Measurements from ENCODE around the gene CCDC179.

Gene CCDC179

DNA sequence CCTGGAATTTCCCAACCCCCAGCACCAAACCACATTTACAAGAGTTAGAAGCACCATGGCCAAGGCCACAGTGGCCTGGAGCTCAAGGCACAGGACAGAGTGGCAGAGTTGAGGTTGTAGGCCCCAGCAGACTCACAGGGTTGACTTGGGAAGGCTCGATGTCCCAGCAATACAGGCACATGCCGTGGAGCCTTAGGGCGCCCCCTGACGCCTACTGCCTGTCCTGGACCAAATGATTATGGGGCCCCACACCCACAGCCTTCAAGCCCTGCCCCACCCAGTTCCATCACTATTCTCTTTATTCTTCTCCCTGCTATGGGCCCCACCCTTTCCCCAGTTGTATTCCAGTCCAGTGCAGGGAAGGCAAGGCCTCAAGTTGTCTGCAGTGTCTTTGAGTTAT, at the start of gene CCDC179:
TSS of gene CCDC179 (minus strand) at position 234 of the 400 bp plus-strand sequence. CDS start at position 181, 53 bp downstream.
- no peak for ATAC-seq

DNA sequence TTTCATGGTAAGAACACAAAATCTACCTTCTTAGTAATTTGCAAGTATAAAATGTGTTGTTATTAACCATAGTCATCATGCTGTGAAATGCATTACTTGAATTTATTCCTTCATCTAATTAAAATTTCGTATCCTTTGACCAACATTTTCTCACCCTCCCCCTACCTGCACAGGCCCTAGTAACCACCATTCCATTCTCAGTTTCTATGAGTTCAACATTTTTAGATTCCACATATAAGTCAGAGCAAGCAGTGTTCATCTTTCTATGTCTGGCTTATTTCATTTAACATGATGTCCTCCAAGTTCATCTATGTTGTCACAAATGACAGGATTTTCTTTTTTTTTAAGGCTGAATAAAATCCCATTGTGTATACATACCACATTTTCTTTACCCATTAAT, 43.5 kb upstream of the CCDC179 start:
- no peak for ATAC-seq

DNA sequence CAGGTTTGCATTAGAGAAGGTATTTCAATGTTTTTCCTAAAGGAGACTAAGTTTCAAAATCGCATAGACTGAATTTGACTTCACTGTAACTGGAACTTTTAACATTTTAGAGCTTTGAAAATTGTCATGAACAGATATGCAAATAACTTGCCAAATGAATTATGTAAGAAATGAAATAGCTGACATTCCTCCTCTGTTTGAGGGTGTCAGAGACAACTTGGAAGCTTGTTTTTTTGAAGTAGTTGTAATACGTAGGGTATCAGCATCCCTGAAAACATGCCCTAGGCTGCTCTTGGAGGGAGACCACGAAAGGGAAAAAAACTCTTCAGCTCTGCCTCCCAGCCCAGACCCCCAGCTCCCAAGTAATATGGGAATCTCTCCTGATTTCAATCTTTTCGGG, 41.3 kb upstream of the CCDC179 start:
- no peak for ATAC-seq

DNA sequence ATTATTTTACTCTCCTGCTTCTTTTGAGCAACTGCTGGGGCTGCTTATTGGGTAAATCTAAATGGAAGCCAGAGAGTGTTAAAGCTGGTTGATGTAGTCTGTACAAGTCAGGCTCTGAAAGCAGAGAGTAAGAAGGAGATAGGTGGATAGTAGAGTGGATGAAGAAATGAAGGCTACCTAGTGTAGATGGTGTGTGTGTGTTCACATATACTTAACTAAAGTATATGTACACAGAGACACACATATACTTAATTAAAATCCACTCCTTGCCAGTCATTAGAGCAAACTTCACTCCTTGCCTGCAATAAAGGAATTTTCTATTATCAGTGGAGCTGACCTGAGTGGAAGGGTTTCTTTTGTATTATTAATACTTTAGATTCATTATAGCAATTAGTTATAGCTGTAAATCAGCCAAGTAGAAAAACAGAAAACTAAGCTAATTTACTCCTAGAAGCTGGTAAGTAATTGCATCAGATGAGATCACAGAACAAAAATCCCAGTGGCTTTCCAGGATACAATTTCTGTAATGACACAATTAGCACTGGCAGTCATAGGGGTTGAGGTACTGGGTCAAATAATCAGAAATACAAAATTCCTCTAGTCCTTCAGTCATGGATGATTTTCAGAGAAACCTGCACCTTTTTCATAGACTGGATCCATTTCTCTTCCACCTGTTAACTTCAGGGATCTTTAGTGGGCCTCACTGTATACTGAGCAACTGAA, 40.7 kb upstream of the CCDC179 start:
- ATAC-seq: no peak

DNA sequence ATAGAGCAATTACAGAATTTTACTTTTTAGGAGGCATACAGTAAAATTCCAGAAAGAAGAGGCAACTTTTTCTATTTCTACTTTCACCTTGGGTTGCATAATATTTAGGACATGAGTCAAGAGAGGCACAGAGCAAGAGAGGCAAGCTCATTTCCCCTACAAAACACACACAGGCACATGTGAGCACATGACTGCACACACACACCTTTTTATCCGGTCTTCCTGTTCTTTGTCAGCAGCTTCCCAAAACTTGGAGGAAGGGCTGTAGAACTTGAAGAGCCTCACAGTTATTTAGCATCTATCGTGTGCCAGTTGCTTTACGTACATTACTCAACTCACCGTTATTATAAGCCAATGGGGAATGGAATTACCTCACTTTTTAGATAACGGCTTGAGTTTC, 37.8 kb upstream of the CCDC179 start:
- ATAC-seq: no peak

DNA sequence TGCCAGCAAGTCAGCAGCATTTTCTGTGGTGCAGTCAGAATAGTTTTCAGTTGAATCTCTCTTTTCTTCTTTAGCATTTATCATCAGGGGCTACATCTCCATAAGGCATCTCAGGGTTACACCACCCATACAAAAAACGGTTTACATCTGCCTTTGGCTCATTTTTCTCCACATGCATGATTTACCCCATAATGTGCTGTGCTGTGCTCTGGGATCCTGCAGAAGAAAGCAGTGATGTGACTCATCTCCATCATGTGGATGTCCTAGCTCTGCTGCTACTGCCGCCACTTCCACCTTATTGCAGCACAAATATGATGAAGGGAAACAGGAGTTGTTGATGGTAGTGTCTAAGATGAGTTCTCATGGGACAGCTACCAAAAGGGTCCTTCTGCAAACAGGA, 30.0 kb upstream of the CCDC179 start:
- no peak for ATAC-seq

DNA sequence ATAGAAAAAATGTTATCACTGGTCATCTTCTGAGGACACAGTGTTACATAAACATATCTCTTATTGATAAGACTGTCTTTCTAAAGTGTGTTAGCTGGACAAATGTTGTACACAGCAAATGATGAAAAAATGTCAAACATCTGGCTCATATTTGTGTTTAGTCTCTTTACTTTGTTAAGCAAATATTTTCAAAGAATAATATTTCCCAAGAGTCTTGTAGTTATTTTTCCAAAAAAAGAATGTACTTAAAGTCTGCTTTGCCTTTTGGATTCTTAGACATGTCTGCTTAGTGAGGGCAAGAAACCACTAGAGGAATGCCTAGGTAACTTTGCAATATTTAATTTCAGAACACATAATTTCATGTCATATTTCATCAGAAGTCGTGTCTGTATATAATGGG, 23.9 kb upstream of the CCDC179 start:
- ATAC-seq: no peak

DNA sequence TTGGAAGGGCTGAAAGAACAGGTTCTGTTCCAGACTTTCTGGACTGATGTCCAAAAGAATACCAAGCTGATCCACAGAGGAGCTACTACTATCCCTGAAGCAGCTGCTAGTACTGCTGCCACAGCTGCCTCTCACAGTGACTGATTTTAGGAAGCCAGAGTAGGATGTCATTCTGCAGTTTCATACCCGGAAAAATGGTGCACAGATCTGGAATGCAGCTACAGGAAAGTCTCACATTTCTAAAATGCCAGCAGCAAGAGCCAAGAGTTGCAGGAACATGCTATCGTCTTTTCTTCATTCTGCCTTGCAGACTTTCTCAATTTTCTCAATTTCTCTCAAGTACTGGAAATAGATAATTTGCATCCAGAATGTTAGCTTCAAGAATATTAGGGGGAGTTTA, 19.4 kb upstream of the CCDC179 start:
- no peak for ATAC-seq

DNA sequence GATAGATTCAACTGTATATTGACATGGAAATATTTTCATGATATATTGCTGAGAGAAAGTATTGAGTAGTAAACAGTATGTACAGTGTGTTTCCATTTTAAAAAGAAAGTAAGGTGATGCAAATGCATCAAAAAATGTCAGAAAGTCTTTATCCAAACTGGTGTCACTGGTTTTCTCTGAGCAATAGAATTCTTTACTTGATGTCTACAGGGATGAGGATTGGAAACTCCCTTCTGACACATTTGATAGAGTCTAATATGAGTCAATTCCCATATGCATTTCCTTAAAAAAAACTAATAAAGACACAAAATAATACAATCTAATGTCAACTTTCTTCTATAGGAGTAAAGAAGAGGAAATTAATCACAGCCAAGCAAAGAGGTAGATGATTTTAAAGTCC, 18.3 kb upstream of the CCDC179 start:
- ATAC-seq: no peak

DNA sequence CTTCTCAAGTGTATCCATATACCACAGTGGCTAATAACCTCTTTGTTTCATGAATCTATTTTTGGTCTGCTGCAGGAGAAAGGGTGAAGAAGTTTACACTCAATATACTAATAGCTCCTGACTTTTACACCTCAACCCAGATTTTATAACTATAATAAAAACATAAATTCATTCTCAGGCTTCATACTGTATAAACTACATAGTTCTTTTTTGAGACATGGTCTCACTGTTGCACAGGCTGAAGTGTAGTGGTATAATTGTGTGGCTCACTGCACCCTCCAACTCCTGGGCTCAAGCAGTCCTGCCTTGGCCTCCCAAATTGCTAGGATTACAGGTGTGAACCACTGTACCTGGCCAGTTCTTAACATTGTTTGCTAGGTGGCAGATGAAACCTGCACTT, 17.8 kb upstream of the CCDC179 start:
- ATAC-seq: no peak

DNA sequence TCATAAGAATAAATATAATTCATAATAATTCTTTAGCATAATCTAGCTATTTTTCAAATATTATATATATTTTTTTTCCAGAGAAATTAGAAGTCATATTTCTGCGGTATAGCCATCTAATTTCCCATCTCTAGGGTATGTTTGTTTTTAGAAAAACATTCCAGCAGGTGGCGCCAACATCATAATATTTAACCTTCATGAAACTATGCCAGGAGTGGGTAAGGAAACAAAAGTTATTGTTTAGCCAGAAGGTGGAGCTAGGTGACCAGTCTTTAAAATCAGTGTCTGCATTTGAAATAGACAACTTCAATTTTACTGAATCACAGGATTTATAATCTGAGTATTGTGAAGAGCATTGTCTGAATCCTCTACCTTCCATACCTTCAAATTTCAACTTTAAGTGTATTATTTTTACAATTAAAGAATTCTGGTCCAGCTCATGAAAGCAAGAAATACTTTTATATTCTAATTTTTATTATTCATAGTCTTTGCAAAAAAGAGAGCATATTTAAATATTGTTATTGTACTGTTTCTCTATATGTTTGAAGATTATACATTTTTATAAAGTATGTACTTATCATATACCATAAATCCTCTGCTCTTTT, 15.7 kb upstream of the CCDC179 start:
- peak; percentile 58 to 65 for ATAC-seq

DNA sequence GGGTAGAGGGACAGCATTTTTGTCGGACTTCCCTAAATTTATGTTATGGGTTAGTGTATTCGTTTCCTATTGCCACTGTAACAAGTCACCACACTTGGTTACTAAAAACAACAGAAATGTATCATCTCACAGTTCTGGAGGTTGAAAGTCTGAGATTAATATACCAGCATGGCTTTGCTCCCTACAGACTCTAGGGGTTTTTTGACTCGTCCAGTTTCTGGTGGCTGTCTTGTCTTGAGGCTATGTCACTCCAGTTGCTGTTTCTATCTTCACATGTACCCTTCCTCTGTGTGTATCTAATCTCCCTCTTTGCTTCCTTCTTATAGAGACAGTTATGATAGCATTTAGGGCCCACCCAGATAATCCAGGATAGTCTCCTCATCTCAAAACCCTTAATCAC, 9.1 kb upstream of the CCDC179 start:
- ATAC-seq: no peak

DNA sequence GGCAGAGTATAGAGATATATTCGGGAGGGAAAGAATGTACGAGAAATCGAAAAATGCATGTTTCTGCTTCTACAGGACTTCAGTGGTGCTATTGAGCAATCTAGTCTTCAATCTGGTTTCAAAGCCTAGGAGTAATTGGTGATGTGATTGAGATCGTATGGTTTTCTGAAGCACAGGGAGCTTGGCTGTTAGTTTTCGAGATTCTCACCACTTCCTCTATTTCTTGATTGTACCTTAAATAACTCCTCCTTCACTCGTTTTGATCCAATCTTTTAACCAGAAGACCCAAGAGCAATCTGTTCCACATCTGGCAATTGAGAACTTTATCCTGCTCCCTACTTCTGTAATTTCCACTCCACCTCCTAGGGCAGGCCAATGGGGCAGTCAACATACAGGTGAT, 518 bp downstream of the CCDC179 start:
- no peak for ATAC-seq

DNA sequence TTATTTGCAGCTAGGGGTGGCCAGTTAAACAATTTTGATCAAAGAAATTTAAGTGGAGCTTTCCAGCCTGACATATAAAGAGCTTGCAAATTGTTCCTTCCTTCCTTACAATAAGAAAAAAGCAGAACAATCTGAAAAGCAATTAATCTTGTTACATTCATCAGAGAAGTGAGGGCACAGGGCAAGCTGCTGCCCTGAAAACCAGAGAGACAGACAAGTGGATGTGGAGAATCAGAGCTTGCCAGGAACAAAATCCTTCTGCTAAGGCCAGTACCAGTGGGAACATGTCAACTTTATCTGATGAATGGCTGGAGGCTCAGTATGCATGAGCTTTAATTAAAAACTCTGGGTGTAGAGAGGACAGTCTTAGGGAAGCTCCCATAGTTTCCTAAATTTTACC, 8.8 kb downstream of the CCDC179 start:
- no peak for ATAC-seq

DNA sequence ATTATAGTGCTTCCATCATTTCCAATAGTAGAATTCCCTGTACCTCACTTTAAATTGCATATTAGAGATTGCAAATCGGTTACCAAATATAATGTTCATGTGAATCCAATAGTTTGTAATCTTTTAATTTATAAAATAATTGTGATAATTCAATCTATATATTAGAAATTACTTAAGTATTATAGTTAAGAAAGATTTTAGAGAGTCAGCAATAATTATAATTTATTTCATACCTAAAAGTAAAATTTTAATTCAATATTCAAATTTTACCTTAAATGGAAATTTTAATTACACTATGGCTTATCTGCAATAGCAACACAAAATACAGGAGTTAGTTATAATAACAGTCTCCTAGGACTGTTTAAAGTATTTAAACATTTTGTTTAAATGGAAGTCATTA, 13.5 kb downstream of the CCDC179 start:
- no peak for ATAC-seq

DNA sequence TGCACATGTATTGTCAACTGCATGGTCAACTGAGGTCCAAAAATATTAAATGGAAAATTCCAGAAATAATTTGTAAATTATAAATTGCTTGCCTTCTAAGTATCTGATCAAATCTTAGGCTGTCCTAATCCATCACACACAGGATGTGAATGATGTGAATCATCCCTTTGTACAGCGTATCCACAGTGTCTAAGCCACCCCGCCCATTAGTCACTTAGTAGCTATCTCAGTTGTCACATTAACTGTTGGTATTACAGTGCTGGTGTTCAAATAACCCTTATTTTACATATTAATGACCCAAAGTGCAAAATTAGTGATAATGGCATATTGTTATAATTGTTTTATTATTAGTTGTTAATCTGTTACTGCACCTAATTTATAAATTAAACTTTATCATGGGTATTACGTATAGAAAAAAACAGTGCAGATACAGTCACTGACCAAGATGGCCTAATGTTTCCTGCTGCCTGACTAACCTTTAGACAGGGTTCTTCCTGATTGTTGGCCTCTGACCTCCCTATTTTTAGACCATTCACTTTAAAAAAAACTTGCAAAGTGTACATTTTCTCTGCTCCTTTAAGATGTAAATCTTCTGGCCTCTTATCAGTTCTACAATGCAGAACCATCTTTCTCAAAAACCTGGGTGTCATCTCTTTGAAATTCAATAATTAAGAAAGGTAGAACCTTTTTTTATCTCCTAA, 27.8 kb downstream of the CCDC179 start:
- peak; percentile 22 to 27 for ATAC-seq

DNA sequence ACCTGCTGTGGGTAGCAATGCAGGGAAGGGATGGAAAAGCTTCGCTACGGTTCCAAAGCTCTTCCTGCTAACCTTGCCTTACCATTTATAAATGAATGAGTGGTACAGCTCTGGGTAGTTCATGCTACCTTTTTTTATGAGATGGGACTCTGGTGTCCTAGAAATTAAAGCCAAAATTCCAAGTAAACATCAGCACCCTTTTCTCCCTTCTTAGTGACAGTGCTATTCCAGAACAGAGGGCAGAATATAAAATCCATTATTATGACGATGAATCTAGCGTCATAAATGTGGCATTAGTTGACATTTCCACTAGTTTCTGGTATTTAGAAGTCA, 30.2 kb downstream of the CCDC179 start:
- ATAC-seq: no peak

DNA sequence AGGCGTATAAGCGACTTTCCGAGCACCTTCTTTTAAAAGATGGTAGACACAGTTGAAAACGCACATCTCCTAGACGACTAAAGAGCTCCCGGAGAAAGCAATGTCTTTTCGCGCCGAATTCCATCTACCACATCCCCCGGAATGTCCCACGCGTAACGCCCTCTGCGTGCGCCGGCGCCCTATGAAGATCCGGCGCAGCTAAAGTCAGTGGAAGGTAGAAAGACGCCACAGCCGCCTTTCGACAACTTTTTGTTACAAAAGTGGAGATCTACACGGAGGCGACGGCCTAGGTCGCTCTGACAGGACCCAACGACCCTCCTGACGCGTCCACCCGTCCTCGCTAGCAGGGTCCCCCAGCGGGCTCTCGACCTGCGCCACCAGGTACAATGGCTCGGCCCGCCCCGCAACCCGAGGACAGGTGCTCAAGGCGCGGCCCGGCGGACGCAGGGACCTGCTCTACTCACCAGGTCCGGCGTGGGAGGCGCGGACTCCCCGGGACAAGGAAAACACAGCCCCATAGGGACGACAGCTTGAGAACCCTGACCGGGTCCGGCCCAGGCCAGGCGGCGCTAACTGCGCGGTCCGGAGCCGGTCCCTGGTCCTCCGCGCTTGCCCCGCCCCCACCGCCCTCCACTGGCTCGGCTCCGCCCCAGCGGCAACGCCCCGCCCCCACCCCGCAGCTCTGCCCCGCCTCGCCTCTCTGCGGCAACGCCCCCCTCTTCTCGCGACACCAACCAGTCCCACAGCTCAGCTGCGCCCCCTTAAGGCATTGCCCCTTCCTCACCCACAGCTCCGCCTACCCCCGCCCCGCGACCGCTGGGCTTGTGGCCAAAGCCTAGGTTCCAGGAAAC, 30.8 kb downstream of the CCDC179 start, which contains the start of gene SVIP:
TSS of gene SVIP (minus strand) at position 571 of the 851 bp plus-strand sequence. CDS start at position 518, 53 bp downstream.
- peak; percentile 86 for ATAC-seq

DNA sequence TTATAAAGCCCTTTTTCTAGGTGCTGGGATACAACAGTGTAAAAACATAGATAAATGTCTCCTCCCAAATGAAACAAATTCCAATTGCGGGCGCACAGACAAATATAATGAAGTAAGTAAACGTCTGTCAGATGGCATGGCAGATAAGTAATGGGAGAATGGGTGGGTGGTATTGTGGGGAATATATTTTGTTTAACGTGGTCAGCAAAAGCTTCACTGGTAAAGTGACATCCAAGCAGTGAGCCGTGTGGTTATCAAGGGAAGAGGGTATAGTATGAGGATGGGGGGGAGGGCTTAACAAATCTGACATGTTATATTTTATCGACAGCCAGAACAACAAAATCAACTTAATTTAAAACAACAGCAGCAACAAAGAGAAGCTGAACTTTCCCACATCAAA, 31.9 kb downstream of the CCDC179 start:
- ATAC-seq: no peak

DNA sequence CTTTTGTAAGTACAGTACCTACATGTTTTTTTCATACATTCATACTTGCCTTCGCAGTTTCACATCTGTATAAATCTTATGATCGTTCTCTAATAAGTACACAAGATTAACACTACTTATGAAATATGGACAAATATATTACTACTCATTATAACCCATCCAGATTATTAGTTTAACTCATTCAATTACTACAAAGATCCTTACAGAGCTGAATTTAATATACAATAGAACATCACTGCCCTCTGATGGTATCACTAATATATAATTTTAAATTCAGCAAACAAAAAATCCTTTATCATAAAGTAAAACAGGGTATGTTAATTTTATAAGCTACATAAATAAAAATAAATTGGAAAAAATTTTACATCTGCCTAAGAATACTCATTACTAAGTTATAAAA, 38.1 kb downstream of the CCDC179 start:
- no peak for ATAC-seq

DNA sequence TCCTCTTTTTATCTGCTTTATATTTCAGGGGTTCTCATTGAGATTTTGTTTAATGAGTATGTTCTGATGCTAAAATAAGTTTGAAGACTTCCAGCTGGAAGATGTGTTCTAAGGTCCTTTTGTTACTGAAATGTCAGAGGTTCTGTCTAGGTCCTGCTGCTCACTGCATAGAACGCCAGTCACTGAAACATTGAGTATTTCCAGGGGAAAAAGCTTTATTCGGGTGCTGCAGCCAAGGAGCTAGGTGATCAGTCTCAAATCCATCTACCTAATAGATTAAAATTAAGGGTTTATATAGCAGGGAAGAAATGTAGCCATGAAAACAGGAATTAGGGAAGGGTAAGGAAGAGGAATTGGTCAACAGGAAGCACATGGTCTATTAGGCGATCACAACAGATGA, 50.4 kb downstream of the CCDC179 start:
- no peak for ATAC-seq

DNA sequence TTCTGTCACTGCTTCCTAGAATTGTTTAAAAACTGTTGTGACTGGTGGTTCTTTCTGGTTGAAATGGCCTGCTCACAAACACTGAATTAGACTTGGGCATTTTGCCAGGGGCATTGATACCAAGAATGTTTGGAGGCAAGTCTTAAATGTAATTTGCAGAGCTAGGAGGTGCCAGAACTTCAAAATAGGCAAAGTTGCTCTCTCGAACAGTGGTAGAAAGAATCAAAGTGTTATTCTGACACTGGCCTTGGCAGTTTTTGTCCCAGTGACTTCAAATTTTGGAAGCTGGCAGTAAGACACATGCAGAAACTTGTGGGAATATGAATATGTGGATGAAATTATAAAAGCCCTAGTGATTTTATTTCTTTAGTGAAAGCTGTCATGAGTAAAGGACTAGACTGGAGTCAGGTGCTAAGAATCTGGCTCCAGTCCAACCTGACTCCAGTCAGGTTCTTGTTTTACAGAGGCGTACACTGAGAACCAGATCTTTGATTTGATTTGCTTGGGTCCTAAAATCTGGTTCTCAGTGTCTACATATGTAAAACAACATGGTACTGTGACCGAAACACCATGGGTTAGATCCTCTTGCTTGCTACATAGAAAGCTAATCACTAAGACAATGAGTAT, 51.6 kb downstream of the CCDC179 start:
- ATAC-seq: no peak

Data from activated CD4-positive, CD25-positive, alpha-beta regulatory T cell treated with anti-CD3 and anti-CD28 coated beads, Interleukin-2, amount 50 U/mL, for 24 hours (primary cell).